Kasumi-1 (cell line): ENCODE measurements around the gene THAP12.
"Not testable (repeated sequence)": the region's sequence is repeated elsewhere in the genome, so short reads cannot be mapped to it uniquely, and the experiment has no call there.

ENCODE experiments used
- DNase-seq, 2 experiments: peaks; one replicate each; lab custom pipeline; 2025; lab: John Stamatoyannopoulos, UW

Gene THAP12, protein sequence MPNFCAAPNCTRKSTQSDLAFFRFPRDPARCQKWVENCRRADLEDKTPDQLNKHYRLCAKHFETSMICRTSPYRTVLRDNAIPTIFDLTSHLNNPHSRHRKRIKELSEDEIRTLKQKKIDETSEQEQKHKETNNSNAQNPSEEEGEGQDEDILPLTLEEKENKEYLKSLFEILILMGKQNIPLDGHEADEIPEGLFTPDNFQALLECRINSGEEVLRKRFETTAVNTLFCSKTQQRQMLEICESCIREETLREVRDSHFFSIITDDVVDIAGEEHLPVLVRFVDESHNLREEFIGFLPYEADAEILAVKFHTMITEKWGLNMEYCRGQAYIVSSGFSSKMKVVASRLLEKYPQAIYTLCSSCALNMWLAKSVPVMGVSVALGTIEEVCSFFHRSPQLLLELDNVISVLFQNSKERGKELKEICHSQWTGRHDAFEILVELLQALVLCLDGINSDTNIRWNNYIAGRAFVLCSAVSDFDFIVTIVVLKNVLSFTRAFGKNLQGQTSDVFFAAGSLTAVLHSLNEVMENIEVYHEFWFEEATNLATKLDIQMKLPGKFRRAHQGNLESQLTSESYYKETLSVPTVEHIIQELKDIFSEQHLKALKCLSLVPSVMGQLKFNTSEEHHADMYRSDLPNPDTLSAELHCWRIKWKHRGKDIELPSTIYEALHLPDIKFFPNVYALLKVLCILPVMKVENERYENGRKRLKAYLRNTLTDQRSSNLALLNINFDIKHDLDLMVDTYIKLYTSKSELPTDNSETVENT

DNA sequence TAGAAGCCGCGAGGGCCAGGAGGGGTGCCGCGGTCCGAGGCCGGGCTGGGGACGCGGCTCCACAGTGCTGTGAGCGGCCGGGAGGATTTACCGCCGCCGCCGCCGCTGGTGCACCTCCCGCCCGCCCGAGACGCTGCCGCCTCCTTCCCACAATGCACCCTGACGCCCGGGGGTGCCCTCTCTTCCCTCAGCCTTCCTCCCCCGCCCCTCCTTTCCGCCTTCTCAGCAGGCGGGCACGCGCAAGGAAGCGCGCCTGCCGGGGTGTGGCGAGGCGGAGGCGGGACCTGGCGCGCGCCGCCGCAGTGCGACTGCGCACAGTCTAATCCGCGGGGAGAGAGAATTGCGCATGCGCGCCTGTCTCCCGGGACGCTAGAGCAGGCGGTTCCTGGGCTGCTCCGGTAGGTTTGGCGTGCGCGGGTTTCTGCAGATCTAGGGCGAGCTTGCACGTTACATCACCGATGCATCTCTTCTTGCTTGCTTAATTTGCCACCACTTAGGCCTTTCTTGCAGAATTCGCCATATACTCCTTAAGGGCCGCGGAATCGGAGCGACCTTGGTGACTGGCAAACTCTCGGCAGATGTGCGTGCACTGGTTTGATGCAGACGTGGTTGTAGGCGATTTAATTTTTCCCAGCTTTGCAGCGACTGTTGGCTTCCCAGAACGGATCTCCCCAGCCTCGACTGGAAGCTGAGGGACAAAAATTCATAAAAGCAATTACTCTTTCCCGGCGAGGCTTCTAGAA is at the start of gene THAP12, which contains the start of gene GVQW3:
Gene THAP12 (minus strand): TSS at position 156 of the 743 bp plus-strand sequence. CDS start 296 bp downstream, outside the sequence.
Gene GVQW3 (plus strand): TSS at position 347 of the 743 bp plus-strand sequence. CDS start 506 bp downstream, outside the sequence.
- DNase-seq = peak; percentile 93 to 94

DNA sequence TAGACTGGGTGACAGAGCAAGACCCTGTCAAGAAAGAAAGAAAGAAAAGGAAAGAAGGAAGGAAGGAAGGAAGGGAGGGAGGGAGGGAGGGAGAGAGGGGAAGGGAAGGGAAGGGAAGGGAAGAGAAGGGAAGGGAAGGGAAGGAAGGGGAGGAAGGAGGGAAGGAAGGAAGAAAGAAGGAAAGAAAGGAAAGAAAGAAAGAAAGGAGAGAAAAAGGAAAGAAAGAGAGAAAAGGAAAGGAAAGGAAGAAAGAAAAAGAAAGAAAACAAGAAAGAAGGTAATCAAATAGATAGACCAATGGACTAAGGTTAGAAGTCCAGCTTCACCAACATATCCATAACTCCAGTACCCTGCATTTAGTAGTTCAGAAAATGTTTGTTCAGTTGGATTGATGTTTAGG is 45.7 kb upstream of the THAP12 start:
- DNase-seq = no peak

DNA sequence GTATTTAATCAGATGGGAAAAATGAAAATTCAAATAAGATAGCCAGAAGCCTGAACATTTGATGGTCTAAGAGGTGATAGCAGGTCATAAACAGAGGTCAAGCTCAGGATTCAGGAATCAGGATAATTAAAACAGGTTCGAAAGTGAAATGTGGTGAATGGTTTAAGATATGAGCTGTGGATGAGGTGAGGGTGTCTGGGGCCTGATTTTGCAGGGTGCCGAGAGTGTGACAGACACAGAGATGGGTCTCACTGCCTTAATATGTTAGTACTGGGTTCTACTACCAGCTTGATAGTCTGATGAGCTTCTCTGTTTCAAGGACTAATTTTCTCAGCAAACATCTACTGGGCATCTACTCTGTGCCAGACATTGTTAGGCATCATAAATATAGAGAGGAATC is 44.0 kb upstream of the THAP12 start:
- no peak for DNase-seq

DNA sequence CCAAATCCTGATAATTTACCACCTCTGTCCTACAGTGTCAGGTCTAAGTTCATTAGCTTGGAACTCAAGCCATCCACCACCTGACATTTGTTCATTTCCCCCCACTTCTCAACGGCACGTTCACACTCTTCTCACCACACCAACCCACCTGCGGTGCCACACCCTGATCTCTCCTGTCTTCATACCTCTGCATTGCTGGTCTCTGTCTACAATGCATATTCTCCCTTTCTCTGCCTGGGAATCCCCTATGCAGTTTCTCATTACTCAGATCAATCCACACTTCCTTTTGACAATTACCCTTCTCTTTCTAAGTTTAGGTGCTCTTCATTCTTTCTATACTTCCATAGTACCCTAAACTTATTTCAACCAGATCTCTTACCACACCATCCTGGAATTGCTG is 43.4 kb upstream of the THAP12 start:
- no peak for DNase-seq

DNA sequence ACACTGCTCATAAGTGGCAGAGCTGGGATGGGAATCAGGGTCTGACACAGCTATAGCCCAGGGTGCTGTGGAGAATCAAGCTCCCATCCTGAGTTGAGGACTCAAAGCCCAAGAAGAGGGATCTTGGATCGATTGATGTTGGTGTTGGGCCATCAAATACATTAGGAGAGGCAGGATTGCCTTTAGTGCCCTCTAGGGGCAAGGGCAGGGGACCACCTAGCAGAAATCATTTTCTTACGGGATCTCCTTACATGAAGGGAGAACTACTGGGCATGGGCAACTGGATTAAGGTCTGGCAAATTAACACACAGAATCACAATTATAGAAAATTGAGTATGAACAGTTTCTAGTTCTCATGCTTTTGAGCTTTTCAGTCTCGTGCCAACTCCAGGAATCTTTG is 39.0 kb upstream of the THAP12 start:
- DNase-seq = peak; percentile 52 to 57

DNA sequence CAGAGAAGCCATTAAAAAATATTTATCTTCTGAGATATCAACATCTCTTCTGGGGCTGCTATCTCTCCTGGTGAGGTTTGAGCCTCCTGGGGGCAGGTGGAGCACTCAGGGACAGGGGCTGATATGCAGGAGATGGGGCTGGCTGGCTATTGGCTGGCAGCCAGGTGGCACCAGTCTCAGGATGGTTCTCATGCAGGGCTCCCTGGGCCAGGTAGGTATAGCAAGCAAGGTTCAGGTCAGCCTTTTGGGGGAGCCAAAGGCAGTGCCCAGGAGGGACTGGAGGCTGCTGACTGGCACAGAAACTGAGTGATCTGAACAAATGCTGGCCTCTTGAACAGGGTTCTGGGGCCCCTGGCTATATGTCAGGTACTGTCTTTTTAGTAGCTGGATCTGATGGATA is 34.1 kb upstream of the THAP12 start:
- DNase-seq = no peak

DNA sequence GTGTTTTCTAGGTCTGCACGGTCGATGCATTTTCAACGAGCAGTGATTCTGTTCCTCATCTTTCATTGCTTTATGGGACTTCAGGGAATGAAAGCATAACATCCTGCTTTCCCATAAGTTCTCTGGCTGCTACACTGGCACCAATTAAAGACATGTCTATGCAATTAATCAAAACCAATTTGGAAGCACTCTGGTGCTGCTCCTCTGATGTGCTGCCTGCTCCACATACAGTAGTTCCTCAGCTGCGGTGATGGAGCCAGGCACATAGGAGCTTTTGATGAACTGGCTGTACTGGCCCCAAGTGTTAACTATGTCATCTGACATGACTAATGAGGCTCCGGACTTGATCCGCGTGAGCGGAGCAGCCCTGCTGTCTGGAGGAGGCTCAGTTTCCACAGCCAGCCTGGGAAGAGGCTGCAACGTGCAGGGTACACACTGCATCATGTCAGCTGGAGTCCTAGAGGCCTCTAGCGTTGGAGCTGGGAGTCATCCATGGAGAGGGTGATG is 30.0 kb upstream of the THAP12 start:
- no peak for DNase-seq

DNA sequence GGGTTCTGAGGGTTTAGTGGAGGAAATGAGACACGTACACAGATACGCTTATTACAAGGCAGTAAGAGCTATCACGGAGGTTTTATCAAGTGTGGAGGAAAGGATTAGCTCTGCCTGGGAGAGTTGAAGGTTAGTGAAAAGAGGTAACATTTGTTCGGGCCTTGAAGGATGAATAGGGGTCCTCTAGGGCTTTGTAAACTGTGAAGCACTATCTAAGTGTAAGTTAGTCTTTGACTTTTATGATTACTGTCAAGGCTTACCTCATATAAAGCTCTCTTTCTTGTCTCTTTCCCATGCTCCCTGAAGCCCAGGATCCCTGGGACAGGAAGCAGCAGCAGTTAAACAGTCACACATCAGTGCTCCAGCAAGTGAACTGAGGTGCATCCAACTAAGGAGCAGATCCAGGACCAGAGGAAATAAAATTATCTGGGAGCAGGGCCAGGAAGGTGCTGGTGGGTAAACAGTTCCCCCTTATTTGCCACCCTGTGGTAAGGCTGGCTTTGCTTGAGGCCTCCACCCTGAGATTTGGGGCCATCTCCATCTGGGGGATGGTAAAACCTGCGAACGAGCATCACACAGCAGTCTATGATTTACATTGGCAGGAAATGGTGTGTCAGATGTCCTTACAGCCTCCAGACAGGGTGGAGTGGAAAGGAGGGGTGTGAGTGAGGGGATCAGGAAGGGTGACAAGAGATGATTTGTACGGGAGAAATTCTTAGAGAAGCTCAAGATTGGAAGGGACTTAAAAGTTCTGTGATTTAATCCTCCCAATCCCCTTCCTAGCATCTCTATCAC is 27.4 kb upstream of the THAP12 start:
- DNase-seq = no peak

DNA sequence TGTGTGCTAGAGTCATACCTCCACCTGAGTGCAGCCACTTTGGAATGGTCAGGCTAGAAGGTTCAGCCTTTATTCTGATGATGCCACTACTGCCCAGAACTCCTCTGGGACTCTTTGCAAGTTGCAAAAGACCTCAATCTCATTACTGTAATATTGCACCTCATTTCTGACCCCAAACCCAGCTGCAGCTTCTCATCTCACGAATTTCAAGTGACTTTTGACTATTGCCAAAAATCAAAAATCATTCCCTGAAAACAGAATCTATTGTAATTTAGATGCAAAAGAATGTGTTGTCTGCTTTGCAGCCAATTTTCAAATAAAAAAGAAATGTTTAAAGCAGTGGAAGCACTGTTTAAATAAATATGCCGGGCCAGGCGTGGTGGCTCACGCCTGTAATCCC is 25.4 kb upstream of the THAP12 start:
- no peak for DNase-seq

DNA sequence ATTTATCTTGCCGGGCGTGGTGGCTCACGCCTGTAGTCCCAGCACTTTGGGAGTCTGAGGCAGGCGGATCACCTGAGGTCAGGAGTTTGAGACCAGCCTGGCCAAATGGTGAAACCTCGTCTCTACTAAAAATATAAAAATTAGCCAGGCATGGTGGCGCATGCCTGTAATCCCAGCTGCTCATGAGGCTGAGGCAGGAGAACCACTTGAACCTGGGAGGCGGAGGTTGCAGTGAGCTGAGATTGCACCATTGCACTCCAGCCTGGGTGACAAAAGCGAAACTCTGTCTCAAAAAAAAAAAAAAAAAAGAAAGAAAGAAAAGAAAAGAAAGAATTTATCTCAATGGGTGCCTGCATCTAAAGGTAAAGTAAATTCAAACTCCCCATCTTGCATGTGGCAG is 20.6 kb upstream of the THAP12 start:
- DNase-seq = not testable (repeated sequence)

DNA sequence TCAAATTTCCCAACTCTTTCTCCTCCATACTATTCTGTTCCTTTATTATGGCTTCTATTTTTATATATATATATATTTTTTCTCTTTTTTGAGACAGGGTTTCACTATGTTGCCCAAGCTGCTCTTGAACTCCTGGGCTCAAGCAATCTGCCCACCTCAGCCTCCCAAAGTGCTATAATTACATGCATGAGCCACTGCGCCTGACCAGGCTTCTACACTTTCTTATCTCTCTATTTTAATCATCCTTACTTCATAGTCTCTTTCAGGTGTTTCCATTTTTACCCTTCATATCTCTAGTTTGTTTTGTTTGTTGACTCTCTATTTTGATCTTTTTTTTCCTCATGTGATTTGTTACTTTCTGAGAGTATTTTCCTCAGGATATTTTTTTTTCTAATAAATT is 20.0 kb upstream of the THAP12 start:
- DNase-seq = no peak

DNA sequence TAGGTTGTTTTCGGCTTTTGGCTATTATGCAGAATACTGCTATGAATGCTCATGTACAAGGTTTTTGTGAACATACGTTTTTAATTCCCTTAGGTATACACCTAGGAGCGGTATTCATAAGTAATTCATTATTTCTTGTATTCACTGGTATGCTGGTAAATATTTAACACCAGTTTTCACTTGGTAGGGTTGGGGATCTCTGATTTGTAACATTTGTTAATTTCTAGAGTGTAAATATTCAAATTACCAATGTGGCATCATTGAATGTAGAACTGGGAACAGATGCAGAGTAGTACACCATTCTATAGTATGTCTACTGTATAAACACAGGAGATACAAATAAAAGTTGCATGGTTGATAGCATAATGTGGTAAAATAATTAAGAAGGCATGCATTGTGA is 16.5 kb upstream of the THAP12 start:
- DNase-seq = no peak

DNA sequence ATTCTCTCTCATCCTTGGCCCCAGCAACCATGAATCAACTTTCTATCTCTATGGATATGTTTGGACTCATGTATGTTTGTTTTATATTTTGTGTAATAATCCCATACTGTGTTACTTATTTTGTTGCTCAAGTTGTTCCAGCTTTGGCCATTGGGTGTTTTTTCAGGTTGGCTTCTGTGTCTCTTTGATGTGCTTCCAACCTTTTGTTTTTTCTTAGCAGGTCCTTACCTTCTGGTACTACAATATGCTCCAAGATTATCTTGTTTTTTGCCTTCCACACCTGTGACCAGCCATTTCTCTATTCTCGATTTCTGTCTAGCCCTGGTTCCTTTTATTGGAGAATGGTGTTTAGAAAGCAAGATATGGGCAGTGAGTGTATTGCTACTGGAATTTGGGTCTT is 14.4 kb upstream of the THAP12 start:
- no peak for DNase-seq

DNA sequence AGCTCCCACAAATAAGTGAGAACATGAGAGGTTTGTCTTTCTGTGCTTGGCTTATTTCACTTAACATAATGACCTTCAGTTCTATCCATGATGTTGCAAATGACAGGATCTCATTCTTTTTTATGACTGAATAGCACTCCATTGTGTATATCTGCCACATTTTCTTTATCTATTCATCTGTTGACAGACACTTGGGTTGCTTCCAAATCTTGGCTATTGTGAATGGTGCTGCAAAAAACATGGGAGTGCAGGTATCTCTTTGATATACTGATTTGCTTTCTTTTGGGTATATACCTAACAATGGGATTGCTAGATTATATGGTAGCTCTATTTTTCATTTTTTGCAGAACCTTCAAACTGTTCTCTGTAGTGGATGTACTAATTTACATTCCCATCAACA is 13.5 kb upstream of the THAP12 start:
- no peak for DNase-seq

DNA sequence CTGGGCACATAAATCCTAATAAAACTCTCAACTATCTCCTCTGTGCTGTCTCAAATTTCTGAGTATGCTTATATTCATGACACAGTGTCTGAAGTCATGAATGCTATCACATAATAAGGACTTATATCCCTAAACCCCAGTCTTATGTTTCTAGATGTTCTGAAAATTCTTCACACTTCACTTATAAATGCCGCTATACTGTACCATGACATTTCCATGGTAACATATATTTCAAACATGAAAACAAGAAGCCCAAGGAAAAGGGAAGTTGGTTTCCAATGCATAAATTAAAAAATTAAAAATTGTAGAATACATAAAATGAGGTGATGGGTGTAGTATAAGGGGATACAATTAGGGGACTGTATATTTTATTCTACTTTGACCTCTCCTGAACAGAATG is 11.9 kb upstream of the THAP12 start:
- peak; percentile 43 to 65 for DNase-seq

DNA sequence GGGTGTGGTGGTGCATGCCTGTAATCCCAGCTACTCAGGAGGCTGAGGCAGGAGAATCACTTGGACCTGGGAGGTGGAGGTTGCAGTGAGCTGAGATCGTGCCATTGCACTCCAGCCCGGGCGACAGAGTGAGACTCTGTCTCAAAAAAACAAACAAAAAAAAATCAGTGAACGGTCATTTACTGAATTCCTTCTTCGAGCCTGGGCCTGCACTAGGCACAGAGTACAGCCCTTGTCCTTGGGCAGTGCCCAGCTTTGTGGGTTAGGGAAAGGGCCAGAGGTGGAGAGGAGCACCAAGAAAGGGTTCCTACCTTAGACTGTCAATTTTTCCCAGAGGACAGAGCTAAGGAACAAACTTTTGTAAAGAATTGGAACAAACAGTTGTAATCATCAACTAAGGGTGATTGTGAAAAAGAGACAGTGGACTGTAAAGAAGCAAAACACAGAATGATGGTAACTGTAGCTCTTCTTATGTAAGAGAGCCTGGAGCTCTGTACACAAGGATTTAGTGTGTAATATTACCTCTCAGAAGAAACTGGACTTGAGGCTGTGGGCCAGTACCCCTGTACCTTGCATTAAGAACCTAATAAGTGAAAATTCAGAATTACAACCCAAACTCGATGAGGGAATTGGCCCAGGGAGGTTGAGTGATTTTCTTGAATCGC is 11.0 kb upstream of the THAP12 start:
- no peak for DNase-seq

DNA sequence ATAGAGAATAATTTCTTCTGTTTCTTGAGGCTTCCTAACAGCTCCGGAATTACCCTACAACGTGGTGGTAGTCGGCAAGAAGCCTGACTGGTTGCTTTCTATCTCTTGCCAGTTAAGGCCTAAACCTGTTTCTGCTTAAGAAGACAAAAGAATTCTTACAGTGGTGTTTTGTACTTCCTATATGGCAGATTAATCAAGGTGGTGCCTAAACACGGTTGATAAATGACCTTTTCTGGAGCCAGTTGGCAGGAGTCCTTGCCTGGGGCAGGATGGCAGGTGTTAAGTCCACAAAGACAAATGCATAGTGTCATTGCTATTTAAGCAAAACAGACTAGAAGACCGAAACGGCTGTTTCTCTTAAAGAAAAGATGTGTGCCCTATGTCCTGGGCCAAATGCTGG is 10.1 kb upstream of the THAP12 start:
- no peak for DNase-seq

DNA sequence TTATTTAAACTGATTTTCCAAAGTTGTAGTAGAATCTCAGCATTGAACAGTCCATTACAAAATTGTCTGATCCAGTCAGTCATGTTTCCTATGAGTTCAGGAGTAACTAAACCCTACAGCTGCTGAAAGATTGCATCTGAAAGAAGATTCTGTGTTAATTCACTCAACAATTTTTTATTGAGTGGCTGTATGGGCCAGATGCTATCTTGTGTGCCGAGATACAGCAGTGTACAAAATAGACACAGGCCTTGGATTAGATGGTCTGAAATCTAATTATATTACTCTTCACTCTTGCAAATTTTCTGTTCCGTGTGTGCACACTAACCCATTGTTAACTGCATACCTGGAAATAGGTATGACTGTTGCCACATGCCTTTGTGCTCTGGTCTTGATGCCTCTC is 7.5 kb upstream of the THAP12 start:
- no peak for DNase-seq

DNA sequence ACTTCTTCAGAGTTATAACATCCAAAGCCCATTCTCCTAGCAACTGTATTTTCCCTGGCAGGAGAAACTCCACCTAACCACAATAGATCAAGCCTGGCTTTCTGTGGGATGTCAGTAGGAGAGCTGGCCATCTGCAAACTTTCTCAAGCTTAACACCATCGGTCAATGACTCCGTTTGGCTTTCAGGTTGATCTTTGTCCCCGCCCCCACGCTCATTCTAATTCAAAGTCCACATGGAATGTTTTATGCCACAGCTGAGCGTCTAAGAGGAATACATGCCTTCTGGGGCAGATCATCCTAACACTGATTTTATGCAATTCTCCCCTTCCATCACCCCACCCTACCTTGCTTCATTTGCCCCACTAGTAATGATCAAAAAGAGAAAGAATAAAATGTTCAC is 5.0 kb upstream of the THAP12 start:
- no peak for DNase-seq

DNA sequence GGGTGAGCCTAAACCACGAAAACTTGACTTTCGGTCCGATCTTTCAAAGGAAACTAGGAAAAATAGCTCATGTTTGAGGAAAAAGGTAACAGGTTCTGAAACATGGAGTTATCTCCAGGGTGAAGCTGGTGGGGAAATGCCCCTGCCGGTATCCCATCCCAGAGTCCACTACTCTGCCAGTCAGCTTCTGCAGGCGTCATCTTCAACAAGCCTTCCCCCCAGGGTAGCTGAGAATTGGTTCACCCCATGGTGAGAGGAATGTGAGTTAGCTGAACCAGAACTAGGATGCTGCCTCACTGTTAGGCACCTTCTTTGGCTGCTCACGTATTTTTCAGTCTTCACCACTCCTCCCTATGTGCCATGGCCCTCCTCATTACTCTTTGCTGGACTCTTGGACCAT is 1.3 kb upstream of the THAP12 start:
- no peak for DNase-seq
